GM19238 (cell line): ENCODE results near the gene TRIM33.
A peak's percentile ranks its signal among the peaks of the same experiment; 100 is the strongest.
"Not testable (repeated sequence)": the region's sequence is repeated elsewhere in the genome, so short reads cannot be mapped to it uniquely, and the experiment has no call there.

Experiments used
- DNase-seq: peaks from one replicate; pipeline ENCODE4 v3.0.0; 2011; ENCODE audit warnings: low spot score; ENCODE audit not compliant: insufficient read length

TRIM33 gene

DNA sequence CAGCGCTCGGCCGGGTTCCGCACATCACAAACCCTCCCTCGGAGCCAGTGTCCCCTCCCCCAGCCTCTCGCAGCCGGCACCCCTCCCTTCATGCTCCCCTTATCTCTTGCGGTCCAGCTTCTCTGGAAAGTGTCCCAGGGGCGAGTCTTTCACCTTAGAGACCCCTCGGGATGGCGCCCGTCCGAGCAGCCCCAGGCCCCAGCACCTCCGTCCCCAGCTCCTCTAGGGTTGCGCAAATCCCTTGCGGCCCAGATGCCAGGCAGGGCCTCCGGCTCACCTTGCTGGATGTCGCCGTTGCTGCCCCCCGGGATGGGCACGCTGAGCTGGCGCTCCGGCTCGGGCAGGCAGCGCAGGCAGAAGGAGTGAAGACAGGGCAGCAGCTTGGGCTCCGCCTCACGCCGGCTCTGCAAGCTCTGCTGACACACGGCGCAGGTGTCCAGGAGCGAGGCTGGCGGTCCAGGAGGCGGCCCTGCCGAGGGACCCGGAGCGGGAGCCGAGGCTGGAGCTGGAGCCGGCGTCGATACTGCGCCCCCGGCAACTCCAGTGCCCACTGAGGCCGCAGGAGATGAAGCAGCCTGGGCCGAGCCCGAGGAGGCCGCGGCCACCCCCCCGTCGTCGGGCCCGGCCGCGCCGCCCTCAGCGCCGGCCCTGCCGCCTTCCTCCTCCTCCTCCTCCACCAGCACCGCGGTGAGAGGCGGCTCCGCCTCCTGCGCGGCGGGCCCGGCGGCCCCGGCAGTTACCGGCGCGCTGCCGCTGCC, 550 bp downstream of the TRIM33 start:
- peak; percentile 71 for DNase-seq

DNA sequence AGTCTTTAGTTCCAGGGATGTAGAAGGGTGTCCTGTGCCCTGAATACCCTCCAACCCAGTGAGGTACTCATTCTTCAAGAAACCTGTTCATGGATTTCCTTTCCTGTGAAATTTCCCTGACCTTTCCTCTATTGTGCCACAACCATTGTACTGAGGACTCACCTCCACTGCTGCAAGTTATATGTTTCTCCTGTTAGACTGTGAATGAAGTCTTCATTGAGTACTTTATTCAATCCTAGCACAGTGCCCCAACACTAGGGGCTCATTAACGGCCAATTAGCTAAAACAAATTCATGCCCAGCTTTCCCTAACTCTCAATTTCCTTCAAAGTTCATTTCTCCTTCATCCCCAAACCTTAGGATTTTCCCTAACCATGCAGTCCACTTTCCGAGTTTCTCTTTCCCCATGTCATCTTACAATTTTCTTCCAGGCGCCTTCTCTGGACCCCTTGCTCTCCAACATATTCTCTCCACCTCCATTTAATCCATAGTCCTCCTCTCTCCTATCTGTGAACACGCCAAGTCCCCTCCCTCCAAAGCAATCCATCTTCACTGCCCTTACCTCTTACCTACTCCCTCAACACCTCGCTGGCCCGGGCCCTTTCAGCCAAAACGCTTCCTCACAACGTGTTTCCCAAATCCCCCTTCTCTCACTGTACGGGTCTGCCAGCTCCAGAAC, 1.3 kb downstream of the TRIM33 start:
- DNase-seq = no peak

- no peak for DNase-seq
Observed at GRCh38 chr1:114508386-114508898, 2.6 kb downstream of the TRIM33 start.

DNA sequence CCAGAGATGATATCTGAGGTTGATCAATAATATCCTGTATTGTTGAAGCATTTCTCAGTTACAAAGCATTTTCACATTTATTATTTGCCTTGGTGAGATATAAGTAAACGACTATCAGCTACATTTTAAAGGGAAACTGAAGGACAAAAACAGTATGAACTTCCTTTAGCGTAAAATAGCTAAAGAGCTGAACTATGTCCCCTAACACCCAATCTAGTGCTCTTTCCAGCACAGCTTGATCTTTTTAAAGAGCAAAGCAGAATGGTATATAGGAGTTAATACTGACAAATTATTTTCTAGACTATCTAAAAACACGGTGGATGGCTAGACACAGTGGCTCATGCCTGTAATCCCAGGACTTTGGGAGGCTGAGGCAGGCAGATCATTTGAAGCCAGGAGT, 3.5 kb downstream of the TRIM33 start:
- DNase-seq = no peak

DNA sequence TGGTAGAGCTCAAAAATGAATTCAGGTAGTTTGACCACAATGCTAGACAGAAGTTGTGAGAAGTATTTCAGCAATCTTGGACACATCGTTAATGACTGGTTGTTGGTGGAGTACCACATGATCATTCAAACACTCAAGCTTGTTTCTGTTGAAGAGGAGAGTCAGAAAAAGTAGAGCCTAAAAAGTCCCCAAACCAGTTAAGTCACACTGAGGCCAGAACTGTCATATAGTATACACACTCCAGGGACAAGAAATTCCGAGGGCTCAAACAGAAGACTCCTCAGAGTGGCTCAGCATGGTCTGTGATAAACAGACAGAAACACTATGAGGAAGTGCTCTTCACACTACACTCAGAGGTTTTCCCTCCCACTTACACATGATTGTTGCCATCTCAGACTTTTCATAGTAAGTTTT, 5.8 kb downstream of the TRIM33 start:
- DNase-seq = no peak

DNA sequence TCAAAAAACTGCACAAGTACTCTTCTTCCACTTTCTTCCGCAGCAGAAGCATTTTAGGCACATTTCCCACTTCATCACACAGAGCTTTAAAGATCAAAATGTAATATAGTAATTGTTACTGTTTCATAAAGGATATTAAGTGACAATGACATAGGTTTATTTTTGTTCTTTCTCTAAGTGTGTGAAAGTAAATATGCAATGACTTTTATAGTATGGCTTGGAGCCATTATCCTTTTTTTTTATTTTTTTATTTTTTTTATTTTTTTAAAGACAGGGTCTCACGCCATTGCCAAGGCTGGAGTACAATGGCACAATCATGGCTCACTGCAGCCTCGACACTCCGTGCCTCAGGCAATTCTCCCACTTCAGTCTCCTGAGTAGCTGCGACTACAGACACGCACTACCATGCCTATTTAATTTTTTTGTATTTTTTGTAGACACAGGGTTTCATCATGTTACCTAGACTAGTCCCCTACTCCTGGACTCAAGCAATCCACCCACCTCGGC, 7.0 kb downstream of the TRIM33 start:
- DNase-seq = no peak

DNA sequence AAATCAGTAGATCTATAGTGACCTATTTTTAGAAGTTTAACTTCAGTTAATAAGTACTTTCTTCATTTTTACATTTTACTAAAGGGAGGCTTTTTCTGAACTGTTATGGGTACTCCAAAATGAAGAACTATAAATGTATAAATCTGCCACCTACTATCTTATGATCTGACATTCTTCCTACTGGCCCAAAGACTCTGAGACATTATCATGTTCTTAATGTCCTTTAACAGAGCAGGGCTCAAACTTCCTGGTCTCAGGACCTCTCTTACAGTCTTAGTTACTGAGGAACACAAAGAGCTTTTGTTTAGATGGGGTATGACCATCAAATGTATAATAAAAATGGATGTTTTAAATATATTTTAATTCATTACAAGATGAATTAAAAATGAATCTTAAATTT, 8.9 kb downstream of the TRIM33 start:
- no peak for DNase-seq

- DNase-seq = no peak
Observed at GRCh38 chr1:114499478-114499877, 11.5 kb downstream of the TRIM33 start.

DNA sequence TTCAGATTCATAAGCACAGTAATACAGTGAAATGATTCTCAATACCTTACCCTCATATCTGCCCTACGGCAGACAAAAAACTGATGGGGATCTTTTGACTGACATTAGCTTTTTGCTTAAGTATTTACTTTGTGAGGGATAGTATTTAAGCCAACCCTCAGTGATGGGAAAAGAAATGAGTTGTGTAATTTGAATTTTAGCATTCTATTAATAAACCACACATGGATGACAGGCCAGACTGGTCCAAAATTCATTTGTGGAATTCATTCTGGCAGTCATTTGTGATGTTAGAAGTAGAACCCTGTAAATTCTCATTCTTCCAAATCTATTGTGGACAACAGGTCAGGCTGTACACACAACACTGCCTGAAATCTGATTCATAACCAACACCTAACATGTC, 14.9 kb downstream of the TRIM33 start:
- no peak for DNase-seq

- no peak for DNase-seq
Observed at GRCh38 chr1:114495486-114495885, 15.5 kb downstream of the TRIM33 start.

GRCh38 chr1:114492978-114493377, 18.0 kb downstream of the TRIM33 start:
- DNase-seq = no peak

- no peak for DNase-seq
Observed at GRCh38 chr1:114490274-114490693, 20.7 kb downstream of the TRIM33 start.

DNA sequence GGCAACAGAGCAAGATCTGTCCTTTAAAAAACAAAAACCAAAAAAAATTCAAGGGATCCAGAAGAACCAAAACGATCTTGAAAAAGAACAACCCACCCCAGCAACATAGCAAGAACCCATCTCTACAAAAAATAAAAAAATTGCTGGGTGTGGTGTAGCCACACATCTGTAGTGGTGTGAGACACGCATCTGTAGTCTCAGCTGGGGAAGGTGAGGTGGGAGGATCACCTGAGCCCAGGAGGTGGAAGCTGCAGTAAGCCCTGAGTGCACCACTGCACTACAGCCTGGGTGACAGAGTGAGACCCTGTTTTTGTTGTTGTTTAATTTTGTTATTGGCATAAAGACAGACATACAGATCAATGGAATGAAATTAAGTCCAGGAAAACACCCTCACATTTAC, 22.3 kb downstream of the TRIM33 start:
- DNase-seq = no peak

- no peak for DNase-seq
Observed at GRCh38 chr1:114485286-114485685, 25.7 kb downstream of the TRIM33 start.

- peak; percentile 6 for DNase-seq
Observed at GRCh38 chr1:114482585-114482984, 28.4 kb downstream of the TRIM33 start.

GRCh38 chr1:114479636-114480035, 31.4 kb downstream of the TRIM33 start:
- DNase-seq = not testable (repeated sequence)

DNA sequence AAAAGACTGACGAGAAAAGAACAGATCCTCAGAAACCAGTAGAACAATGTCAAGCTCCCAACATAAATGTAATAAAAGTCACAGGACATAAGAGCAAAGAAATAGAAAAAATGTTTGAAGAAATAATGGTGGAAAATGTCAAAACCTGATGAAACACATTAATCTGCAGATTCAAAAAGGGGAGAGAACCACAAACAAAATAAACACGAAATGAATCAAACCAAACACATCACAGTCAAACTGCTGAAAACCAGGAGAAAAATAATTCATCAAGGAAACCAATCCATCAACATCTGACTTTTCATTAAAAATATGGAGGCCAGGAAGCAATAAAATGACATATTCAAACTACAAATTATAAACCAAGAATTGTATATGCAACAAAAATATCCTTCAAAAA, 31.9 kb downstream of the TRIM33 start:
- DNase-seq = no peak

DNA sequence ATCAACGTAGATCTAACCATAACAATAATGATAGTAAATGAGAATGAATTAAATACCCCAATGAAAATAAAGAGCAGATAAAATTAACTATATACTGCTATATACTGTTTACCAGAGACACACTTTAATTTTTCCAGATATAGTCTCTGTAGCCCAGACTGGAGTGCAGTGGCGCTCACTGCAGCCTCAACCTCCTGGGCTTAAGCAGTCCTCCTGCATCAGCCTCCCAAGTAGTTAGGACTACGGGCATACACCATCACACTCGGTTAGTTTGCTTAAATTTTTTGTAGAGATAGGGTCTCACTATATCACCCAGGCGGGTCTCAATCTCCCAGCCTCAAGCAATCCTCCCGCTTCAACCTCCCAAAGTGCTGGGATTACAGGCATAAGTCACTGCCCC, 37.2 kb downstream of the TRIM33 start:
- DNase-seq = no peak

- no peak for DNase-seq
Observed at GRCh38 chr1:114472408-114472807, 38.6 kb downstream of the TRIM33 start.

DNA sequence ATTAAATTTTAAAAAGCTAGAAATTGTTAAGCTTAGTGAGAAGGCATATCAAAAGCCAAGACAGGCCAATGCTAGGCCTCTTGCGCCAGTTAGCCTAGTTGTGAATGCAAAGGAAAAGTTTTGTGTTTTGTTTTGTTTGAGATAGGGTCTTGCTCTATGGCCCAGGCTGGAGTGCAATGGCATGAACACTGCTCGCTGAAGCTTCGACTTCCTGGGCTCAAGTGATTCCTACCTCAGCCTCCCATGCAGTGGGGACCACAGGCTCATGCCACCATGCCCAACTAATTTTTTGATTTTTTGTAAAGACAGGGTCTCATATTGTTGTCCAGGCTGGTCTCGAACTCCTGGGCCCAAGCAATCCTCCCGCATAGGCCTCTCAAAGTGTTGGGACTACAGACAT, 40.3 kb downstream of the TRIM33 start:
- no peak for DNase-seq

GRCh38 chr1:114468710-114469468, 42.1 kb downstream of the TRIM33 start:
- DNase-seq = no peak

DNA sequence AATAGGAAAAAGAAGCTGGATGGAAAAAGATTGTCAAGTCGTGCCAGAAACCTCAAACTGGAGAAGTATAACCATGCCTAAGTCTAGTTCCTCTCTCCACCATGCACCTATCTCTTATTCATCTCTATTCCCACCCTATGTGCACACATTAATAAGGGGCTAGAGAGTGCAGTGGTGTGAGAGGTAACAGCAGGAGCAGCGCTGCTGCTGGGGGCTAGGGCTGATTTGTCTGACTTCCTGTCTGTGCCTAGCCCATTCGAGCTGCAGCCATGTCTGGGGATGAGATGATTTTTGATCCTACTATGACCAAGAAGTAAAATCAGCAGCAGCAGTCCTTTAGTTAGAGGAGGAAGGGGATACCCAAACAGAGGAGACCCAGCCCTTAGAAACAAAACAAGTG, 43.0 kb downstream of the TRIM33 start:
- no peak for DNase-seq
